ENCODE measurements around the gene ESYT1.

Gene ESYT1

GRCh38 chr12:56118688-56119357, 9.2 kb upstream of the ESYT1 start:
- no peak for DNase-seq
- Histone ChIP-seq H2AFZ (ENCODE audit: low read depth, low read length) (peak overlapping the region; percentile 68; the same call in 1 of the 2 replicates), H3K4me2 (ENCODE audit: insufficient read depth, low read length) (peak overlapping the region; percentile 97), H4K20me1 (ENCODE audit: insufficient read depth, low read length) (0 out of 2 replicates have a peak, but pooled peaks cover 2% of the 10 kb centered on the region), H3K27ac (ENCODE audit: low read length) (peak overlapping the region; percentile 75), H3K27me3 (ENCODE audit: insufficient read depth, low read length, poor library complexity) (no peaks in the 10 kb centered on the region), H3K4me3 (ENCODE audit: low read depth in 1 of 2, low read length in 2 of 2) (peak overlapping the region; percentile 45 to 79), H3K4me1 (ENCODE audit: insufficient read depth, low read length) (peaks cover 38% of the 10 kb centered on the region), H3K79me2 (ENCODE audit: insufficient read depth, low read length) (peaks cover 58% of the 10 kb centered on the region), H3K36me3 (ENCODE audit: insufficient read depth, low read length) (peaks cover 52% of the 10 kb centered on the region), H3K9me3 (ENCODE audit: insufficient read depth, low read length, severe bottlenecking) (no peaks in the 10 kb centered on the region), H3K9ac (ENCODE audit: low read depth, low read length) (peak overlapping the region; percentile 78)
- ATAC-seq (ENCODE audit: insufficient read depth, low read depth) = no peak
- TF ChIP-seq, protein P1, sequence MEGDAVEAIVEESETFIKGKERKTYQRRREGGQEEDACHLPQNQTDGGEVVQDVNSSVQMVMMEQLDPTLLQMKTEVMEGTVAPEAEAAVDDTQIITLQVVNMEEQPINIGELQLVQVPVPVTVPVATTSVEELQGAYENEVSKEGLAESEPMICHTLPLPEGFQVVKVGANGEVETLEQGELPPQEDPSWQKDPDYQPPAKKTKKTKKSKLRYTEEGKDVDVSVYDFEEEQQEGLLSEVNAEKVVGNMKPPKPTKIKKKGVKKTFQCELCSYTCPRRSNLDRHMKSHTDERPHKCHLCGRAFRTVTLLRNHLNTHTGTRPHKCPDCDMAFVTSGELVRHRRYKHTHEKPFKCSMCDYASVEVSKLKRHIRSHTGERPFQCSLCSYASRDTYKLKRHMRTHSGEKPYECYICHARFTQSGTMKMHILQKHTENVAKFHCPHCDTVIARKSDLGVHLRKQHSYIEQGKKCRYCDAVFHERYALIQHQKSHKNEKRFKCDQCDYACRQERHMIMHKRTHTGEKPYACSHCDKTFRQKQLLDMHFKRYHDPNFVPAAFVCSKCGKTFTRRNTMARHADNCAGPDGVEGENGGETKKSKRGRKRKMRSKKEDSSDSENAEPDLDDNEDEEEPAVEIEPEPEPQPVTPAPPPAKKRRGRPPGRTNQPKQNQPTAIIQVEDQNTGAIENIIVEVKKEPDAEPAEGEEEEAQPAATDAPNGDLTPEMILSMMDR (IDR thresholded peaks at IDR 0.05; ENCODE audit: borderline replicate concordance, extremely low read depth, low read length, poor library complexity, severe bottlenecking) = no peak
- TF ChIP-seq EZH2 (IDR thresholded peaks at IDR 0.05; ENCODE audit: borderline replicate concordance, low read depth, low read length, severe bottlenecking) = no peak

GRCh38 chr12:56119361-56119796, 8.7 kb upstream of the ESYT1 start:
- Histone ChIP-seq H2AFZ (ENCODE audit: low read depth, low read length) (no peak overlapping the region), H3K4me1 (ENCODE audit: insufficient read depth, low read length) (peaks cover 38% of the 10 kb centered on the region)

GRCh38 chr12:56120158-56120846, 7.8 kb upstream of the ESYT1 start:
- Histone ChIP-seq H3K9ac (ENCODE audit: low read depth, low read length) (peak overlapping the region; percentile 78; the same call in 1 of the 2 replicates), H4K20me1 (ENCODE audit: insufficient read depth, low read length) (0 out of 2 replicates have a peak, but pooled peaks cover 2% of the 10 kb centered on the region), H3K4me2 (ENCODE audit: insufficient read depth, low read length) (peak overlapping the region; percentile 97; the same call in 1 of the 2 replicates), H3K9me3 (ENCODE audit: insufficient read depth, low read length, severe bottlenecking) (no peaks in the 10 kb centered on the region), H3K27ac (ENCODE audit: low read length) (peak overlapping the region; percentile 57; the same call in 1 of the 2 replicates), H3K4me3 (ENCODE audit: low read depth in 1 of 2, low read length in 2 of 2) (no peak overlapping the region), H3K36me3 (ENCODE audit: insufficient read depth, low read length) (peaks cover 51% of the 10 kb centered on the region), H3K79me2 (ENCODE audit: insufficient read depth, low read length) (peaks cover 66% of the 10 kb centered on the region), H3K4me1 (ENCODE audit: insufficient read depth, low read length) (peaks cover 42% of the 10 kb centered on the region), H3K27me3 (ENCODE audit: insufficient read depth, low read length, poor library complexity) (no peaks in the 10 kb centered on the region), H2AFZ (ENCODE audit: low read depth, low read length) (no peak overlapping the region)
- TF ChIP-seq, protein P1 (IDR thresholded peaks at IDR 0.05; ENCODE audit: borderline replicate concordance, extremely low read depth, low read length, poor library complexity, severe bottlenecking) = no peak
- TF ChIP-seq EZH2 (IDR thresholded peaks at IDR 0.05; ENCODE audit: borderline replicate concordance, low read depth, low read length, severe bottlenecking) = no peak
- ATAC-seq (ENCODE audit: insufficient read depth, low read depth) (no peak), DNase-seq (no peak)

More at GRCh38 chr12:56119361-56119796, 8.7 kb upstream of the ESYT1 start:
- Histone ChIP-seq H4K20me1 (ENCODE audit: insufficient read depth, low read length) (0 out of 2 replicates have a peak, but pooled peaks cover 2% of the 10 kb centered on the region), H3K79me2 (ENCODE audit: insufficient read depth, low read length) (peaks cover 64% of the 10 kb centered on the region), H3K36me3 (ENCODE audit: insufficient read depth, low read length) (peaks cover 51% of the 10 kb centered on the region), H3K27me3 (ENCODE audit: insufficient read depth, low read length, poor library complexity) (no peaks in the 10 kb centered on the region), H3K27ac (ENCODE audit: low read length) (peak overlapping the region; percentile 75), H3K9me3 (ENCODE audit: insufficient read depth, low read length, severe bottlenecking) (no peaks in the 10 kb centered on the region), H3K4me3 (ENCODE audit: low read depth in 1 of 2, low read length in 2 of 2) (peak overlapping the region; percentile 45 to 79), H3K9ac (ENCODE audit: low read depth, low read length) (peak overlapping the region; percentile 78), H3K4me2 (ENCODE audit: insufficient read depth, low read length) (peak overlapping the region; percentile 97)
- TF ChIP-seq, protein P1 (IDR thresholded peaks at IDR 0.05; ENCODE audit: borderline replicate concordance, extremely low read depth, low read length, poor library complexity, severe bottlenecking) = peak; percentile 87
- TF ChIP-seq EZH2 (IDR thresholded peaks at IDR 0.05; ENCODE audit: borderline replicate concordance, low read depth, low read length, severe bottlenecking) = no peak
- ATAC-seq (ENCODE audit: insufficient read depth, low read depth) (peak; percentile 15; the same call in 2 of the 3 replicates), DNase-seq (peak; percentile 75)

Measured in DND-41 (cell line).